Panc1 (cell line): ENCODE measurements around the gene CCDC18. TPM values are rescaled to one million over a fixed set of nuclear protein-coding genes. Genes with fewer than 3 reads are reported as not detected.

ENCODE experiments used
- ATAC-seq: fragments of 200-7000 bp; cut with Tn5 transposase; 2 replicates; pipeline ENCODE4 v1.9.1; 2020; ENCODE audit warnings: mild to moderate bottlenecking, moderate library complexity
- BruUV-seq: library from RNA; stranded (reverse); fragments of 400-500 nt; replicated peaks from 2 replicates; lab custom pipeline; 2021; lab: Mats Ljungman, UMichigan
- CTCF ChIA-PET: fragments of 300-600 bp; sonication (Branson Sonifier 250); formaldehyde crosslinking; loops from one replicate; lab custom pipeline; 2022; ENCODE audit warnings: antibody characterized with exemption; lab: Charles Lee
- POLR2A ChIA-PET: fragments of 300-600 bp; sonication (Branson Sonifier 250); formaldehyde crosslinking; loops from one replicate; lab custom pipeline; 2022; ENCODE audit warnings: antibody characterized with exemption; lab: Charles Lee
- DNase-seq: peaks from one replicate; pipeline ENCODE4 v3.0.0-alpha.2; 2010; ENCODE audit warnings: low read depth, low spot score
- H3K27ac ChIP-seq: 2 replicates; pipeline ENCODE4 v1.5.1; 2011; ENCODE audit warnings: mild to moderate bottlenecking, low read length, inconsistent platforms
- H3K27me3 ChIP-seq: fragments of 200-500 bp; sonication (Bioruptor generic); 2 replicates; pipeline ENCODE4 v1.6.0; 2014; ENCODE audit warnings: low read length, inconsistent platforms; ENCODE audit not compliant: control insufficient read depth, insufficient read depth
- H3K36me3 ChIP-seq: fragments of 200-500 bp; sonication (Bioruptor generic); 2 replicates; pipeline ENCODE4 v1.5.1; 2014; ENCODE audit warnings: inconsistent platforms, mild to moderate bottlenecking, low read length, moderate library complexity; ENCODE audit not compliant: control insufficient read depth, insufficient read depth
- H3K4me1 ChIP-seq: 2 replicates; pipeline ENCODE4 v1.5.1; 2011; ENCODE audit warnings: inconsistent platforms, mild to moderate bottlenecking, low read length, moderate library complexity; ENCODE audit not compliant: control insufficient read depth, insufficient read depth
- H3K4me3 ChIP-seq, 2 experiments: 2 replicates each; pipeline ENCODE4 v1.5.1; 2011 to 2012; ENCODE audit warnings: low read depth in 2 of 2, low read length in 2 of 2, mild to moderate bottlenecking in 2 of 2, inconsistent platforms in 1 of 2, moderate library complexity in 1 of 2
- H3K9me3 ChIP-seq: fragments of 200-500 bp; sonication (Bioruptor generic); 2 replicates; pipeline ENCODE4 v1.5.1; 2014; ENCODE audit warnings: low read depth, mild to moderate bottlenecking, inconsistent platforms, low read length, moderate library complexity; ENCODE audit not compliant: control insufficient read depth, insufficient read depth
- POLR2AphosphoS5 ChIP-seq: IDR thresholded peaks from 2 replicates; pipeline ENCODE4 v1.6.1; 2012; ENCODE audit warnings: mild to moderate bottlenecking, low read depth, low read length, moderate library complexity
- SIN3A ChIP-seq: IDR thresholded peaks from 2 replicates; pipeline ENCODE4 v1.6.1; 2012; ENCODE audit warnings: low read depth, mild to moderate bottlenecking, low read length, moderate library complexity, borderline replicate concordance; ENCODE audit not compliant: insufficient read depth
- TCF7L2 ChIP-seq: IDR thresholded peaks from 2 replicates; pipeline ENCODE4 v1.6.1; 2011; ENCODE audit warnings: mild to moderate bottlenecking, low read depth, low read length, inconsistent platforms
- in situ Hi-C: cut with HindIII; loops from 2 replicates; pipeline ENCODE4 v1.10.0; 2016; ENCODE audit warnings: low sequenced_read_pairs, low pct_unique_long_range_greater_than_20kb
- intact Hi-C: fragments of 100-400 bp; cut with micrococcal nuclease; formaldehyde crosslinking; loops from one replicate; pipeline ENCODE4 v1.10.0; 2022; ENCODE audit not compliant: unreplicated experiment
- total RNA-seq: library from RNA; stranded (reverse); gene quantifications from one replicate; pipeline ENCODE4 v1.2.1, GENCODE V29; 2021; ENCODE audit not compliant: unreplicated experiment
- TF ChIP-seq, protein P1 (sequence below): fragments of 450-650 bp; IDR thresholded peaks from 2 replicates; pipeline ENCODE4 v1.5.1; 2017; ENCODE audit warnings: mild to moderate bottlenecking
- TF ChIP-seq, protein P2 (sequence below), 2 experiments: IDR thresholded peaks; 2 replicates each; pipeline ENCODE4 v1.6.1; 2011 to 2012; ENCODE audit warnings: low read depth in 2 of 2, control low read depth in 1 of 2, low read length in 1 of 2, mild to moderate bottlenecking in 1 of 2, moderate library complexity in 1 of 2; ENCODE audit not compliant: insufficient read depth in 1 of 2

The CCDC18 gene
- total RNA-seq, 1 experiment from 2014 or later, result 11.6 TPM

DNA sequence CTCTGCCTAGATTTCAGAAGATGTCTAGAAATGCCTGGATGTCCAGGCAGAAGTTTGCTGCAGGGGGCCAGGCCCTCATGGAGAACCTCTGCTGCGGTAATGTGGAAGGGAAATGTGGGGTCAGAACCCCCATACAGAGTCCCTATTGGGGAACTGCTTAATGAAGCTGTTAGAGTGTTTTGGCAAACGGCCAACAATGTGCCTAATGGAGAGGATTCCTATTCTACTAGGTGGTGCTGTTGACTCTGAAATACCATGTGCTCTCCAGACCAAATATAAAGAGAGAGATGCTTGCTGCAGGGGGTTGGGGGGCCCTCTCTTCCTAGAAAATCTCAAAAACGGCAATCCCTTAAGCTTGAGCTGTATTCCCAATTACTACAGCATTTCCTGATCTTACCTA lies 108.0 kb downstream of the CCDC18 start:
- Histone ChIP-seq H3K4me1 (no peaks in the 10 kb centered on the region), H3K36me3 (no peaks in the 10 kb centered on the region), H3K27me3 (no peaks in the 10 kb centered on the region), H3K4me3 (no peak overlapping the region), H3K9me3 (no peaks in the 10 kb centered on the region), H3K27ac (no peak overlapping the region)
- ChIA-PET CTCF (no interaction called here), POLR2A (no interaction called here)
- in situ Hi-C loops (no loop called here), intact Hi-C loops (no loop called here)
- no peak for TF ChIP-seq TCF7L2
- TF ChIP-seq SIN3A, result no peak
- no peak for TF ChIP-seq POLR2AphosphoS5
- TF ChIP-seq, protein P1, sequence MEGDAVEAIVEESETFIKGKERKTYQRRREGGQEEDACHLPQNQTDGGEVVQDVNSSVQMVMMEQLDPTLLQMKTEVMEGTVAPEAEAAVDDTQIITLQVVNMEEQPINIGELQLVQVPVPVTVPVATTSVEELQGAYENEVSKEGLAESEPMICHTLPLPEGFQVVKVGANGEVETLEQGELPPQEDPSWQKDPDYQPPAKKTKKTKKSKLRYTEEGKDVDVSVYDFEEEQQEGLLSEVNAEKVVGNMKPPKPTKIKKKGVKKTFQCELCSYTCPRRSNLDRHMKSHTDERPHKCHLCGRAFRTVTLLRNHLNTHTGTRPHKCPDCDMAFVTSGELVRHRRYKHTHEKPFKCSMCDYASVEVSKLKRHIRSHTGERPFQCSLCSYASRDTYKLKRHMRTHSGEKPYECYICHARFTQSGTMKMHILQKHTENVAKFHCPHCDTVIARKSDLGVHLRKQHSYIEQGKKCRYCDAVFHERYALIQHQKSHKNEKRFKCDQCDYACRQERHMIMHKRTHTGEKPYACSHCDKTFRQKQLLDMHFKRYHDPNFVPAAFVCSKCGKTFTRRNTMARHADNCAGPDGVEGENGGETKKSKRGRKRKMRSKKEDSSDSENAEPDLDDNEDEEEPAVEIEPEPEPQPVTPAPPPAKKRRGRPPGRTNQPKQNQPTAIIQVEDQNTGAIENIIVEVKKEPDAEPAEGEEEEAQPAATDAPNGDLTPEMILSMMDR, result no peak
- TF ChIP-seq, protein P2, sequence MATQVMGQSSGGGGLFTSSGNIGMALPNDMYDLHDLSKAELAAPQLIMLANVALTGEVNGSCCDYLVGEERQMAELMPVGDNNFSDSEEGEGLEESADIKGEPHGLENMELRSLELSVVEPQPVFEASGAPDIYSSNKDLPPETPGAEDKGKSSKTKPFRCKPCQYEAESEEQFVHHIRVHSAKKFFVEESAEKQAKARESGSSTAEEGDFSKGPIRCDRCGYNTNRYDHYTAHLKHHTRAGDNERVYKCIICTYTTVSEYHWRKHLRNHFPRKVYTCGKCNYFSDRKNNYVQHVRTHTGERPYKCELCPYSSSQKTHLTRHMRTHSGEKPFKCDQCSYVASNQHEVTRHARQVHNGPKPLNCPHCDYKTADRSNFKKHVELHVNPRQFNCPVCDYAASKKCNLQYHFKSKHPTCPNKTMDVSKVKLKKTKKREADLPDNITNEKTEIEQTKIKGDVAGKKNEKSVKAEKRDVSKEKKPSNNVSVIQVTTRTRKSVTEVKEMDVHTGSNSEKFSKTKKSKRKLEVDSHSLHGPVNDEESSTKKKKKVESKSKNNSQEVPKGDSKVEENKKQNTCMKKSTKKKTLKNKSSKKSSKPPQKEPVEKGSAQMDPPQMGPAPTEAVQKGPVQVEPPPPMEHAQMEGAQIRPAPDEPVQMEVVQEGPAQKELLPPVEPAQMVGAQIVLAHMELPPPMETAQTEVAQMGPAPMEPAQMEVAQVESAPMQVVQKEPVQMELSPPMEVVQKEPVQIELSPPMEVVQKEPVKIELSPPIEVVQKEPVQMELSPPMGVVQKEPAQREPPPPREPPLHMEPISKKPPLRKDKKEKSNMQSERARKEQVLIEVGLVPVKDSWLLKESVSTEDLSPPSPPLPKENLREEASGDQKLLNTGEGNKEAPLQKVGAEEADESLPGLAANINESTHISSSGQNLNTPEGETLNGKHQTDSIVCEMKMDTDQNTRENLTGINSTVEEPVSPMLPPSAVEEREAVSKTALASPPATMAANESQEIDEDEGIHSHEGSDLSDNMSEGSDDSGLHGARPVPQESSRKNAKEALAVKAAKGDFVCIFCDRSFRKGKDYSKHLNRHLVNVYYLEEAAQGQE (IDR thresholded peaks at IDR 0.05; ENCODE audit: insufficient read depth in 1 of 2, low read depth in 2 of 2, low read length in 1 of 2), result no peak
- DNase-seq (no peak), ATAC-seq (no peak)
- no TSS peak for BruUV-seq

DNA sequence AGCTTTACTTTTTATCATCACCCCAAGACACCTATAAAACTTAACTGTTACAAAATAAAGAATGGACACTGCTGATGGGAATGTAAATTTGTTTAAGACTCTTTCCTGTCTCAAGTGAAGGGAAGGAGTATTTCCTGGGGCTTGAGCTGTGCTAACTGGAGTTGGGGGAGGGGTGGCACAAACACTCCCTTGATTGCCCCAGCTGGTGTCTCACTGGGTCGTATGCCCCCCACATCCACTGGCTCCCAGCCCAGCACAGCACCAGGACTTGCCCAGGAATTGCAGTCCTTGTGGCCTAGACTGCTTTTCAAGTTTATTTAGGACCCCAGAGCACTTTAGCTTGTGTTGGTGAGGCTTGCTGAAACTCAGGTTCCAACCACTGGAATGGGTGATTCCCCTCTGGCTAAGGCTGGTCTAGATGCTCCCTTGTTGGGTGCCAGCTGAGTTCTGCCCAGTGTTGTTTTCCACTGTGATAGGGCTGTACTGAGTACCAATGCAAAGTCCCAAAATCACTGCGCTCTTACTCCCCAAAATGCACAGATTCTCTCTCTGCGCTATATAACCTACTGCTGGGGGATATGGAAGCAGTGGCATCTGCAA lies 116.1 kb downstream of the CCDC18 start:
- ATAC-seq, result no peak
- Histone ChIP-seq H3K27ac (no peak overlapping the region), H3K36me3 (no peaks in the 10 kb centered on the region; the same call in 1 of the 2 replicates), H3K9me3 (no peaks in the 10 kb centered on the region), H3K27me3 (no peaks in the 10 kb centered on the region), H3K4me1 (no peaks in the 10 kb centered on the region), H3K4me3 (no peak overlapping the region)
- TF ChIP-seq TCF7L2 (no peak), POLR2AphosphoS5 (no peak), SIN3A (no peak)
- TF ChIP-seq, protein P2 (IDR thresholded peaks at IDR 0.05; ENCODE audit: insufficient read depth in 1 of 2, low read depth in 2 of 2, low read length in 1 of 2), result no peak
- TF ChIP-seq, protein P1, result no peak
- ChIA-PET CTCF (no interaction called here), POLR2A (interaction anchor here (0.6 kb wide), 1 partner anchor 220 kb away, joined by 3 read pairs; no protein-coding TSS in a partner anchor)
- in situ Hi-C loops, result no loop called here
- no TSS peak for BruUV-seq
- DNase-seq, result no peak
- intact Hi-C loops, result no loop called here
